HepG2 (cell line): ENCODE measurements around the gene LEMD2. TPM values are rescaled to one million over a fixed set of nuclear protein-coding genes. Genes with fewer than 3 reads are reported as not detected.

ENCODE experiments used
- ATAC-seq: fragments of 200-7000 bp; cut with Tn5 transposase; 3 replicates; pipeline ENCODE4 v1.9.1; 2020; ENCODE audit warnings: mild to moderate bottlenecking, moderate library complexity
- BruUV-seq: library from RNA; stranded (reverse); fragments of 400-500 nt; replicated peaks from 2 replicates; lab custom pipeline; 2021; lab: Mats Ljungman, UMichigan
- CTCF ChIA-PET: fragments of 300-600 bp; formaldehyde crosslinking; extraction: SDS; loops from one replicate; lab custom pipeline; 2021; ENCODE audit warnings: low total read pairs, inconsistent platforms, low intra/inter-chr PET ratio; lab: Yijun Ruan, JAX
- POLR2A ChIA-PET: fragments of 350-600 bp; sonication (Branson Sonifier 250); formaldehyde crosslinking; loops from one replicate; lab custom pipeline; 2020; ENCODE audit warnings: antibody characterized with exemption, inconsistent platforms; lab: Yijun Ruan, JAX
- DNase-seq: peaks from one replicate; pipeline ENCODE4 v3.0.0-alpha.2; 2015; ENCODE audit warnings: low spot score
- FAIRE-seq: peaks from 3 replicates; lab custom pipeline; 2011; peaks lifted over from hg19 to GRCh38; lab: Jason Lieb, UNC
- H2AFZ ChIP-seq: one replicate; pipeline ENCODE4 v1.6.1; 2011; ENCODE audit warnings: low read length, inconsistent platforms
- H3K27ac ChIP-seq: fragments of 300-600 bp; 3 replicates; pipeline ENCODE4 v1.8.0; 2011; ENCODE audit warnings: mixed run types, mild to moderate bottlenecking, mixed read lengths, low read length, inconsistent platforms; ENCODE audit not compliant: insufficient read depth; ENCODE audit errors: extremely low read length
- H3K27me3 ChIP-seq, 2 experiments: fragments of 200-600 bp in 1 of 2; 2 replicates in 1 of 2; 3 replicates in 1 of 2; pipeline versions ENCODE4 v1.6.0 to v1.8.0; 2011; ENCODE audit warnings: low read length in 2 of 2, mild to moderate bottlenecking in 2 of 2, moderate library complexity in 2 of 2, inconsistent platforms in 1 of 2; ENCODE audit not compliant: insufficient read depth in 2 of 2, control insufficient read depth in 1 of 2
- H3K36me3 ChIP-seq, 2 experiments: fragments of 200-600 bp in 1 of 2; replicated peaks in 1 of 2; 2 replicates in 1 of 2; 3 replicates in 1 of 2; pipeline versions ENCODE4 v1.5.1 to v1.8.0; 2011; ENCODE audit warnings: low read length in 2 of 2, inconsistent platforms in 1 of 2; ENCODE audit not compliant: insufficient read depth in 2 of 2, control insufficient read depth in 1 of 2
- H3K4me1 ChIP-seq: 2 replicates; pipeline ENCODE4 v1.5.1; 2012; ENCODE audit warnings: low read length, inconsistent platforms; ENCODE audit not compliant: insufficient read depth
- H3K4me2 ChIP-seq: 2 replicates; pipeline ENCODE4 v1.6.0; 2011; ENCODE audit warnings: low read depth, low read length, inconsistent platforms
- H3K4me3 ChIP-seq, 3 experiments: fragments of 200-600 bp in 1 of 3; sonication (generic), shearing (Covaris generic) in 1 of 3; replicated peaks in 1 of 3; 2 replicates each; pipeline ENCODE4 v1.5.1; 2011 to 2016; ENCODE audit warnings: low read length in 3 of 3, inconsistent platforms in 2 of 3, low read depth in 2 of 3, mild to moderate bottlenecking in 2 of 3, control low read depth in 1 of 3, mixed read lengths in 1 of 3; ENCODE audit not compliant: insufficient read depth in 1 of 3
- H3K79me2 ChIP-seq: one replicate; pipeline ENCODE4 v1.6.1; 2011; ENCODE audit warnings: low read length, inconsistent platforms; ENCODE audit not compliant: insufficient read depth
- H3K9ac ChIP-seq: 2 replicates; pipeline ENCODE4 v1.6.0; 2011; ENCODE audit warnings: mild to moderate bottlenecking, low read depth, low read length, inconsistent platforms; ENCODE audit not compliant: insufficient read depth
- H3K9me3 ChIP-seq: 2 replicates; pipeline ENCODE4 v1.5.1; 2012; ENCODE audit warnings: mild to moderate bottlenecking, low read length
- H4K20me1 ChIP-seq: 2 replicates; pipeline ENCODE4 v1.6.0; 2011; ENCODE audit warnings: inconsistent platforms, mild to moderate bottlenecking, low read length, moderate library complexity; ENCODE audit not compliant: insufficient read depth
- EED ChIP-seq: sonication (generic); formaldehyde crosslinking; IDR thresholded peaks from 2 replicates; pipeline ENCODE4 v1.5.0; 2020; ENCODE audit warnings: mild to moderate bottlenecking, missing genetic modification reagents
- NR2F1 ChIP-seq, 2 experiments: fragments of 450-650 bp in 1 of 2; formaldehyde crosslinking in 1 of 2; IDR thresholded peaks; 2 replicates each; pipeline versions ENCODE4 v1.5.0 to v1.6.1; 2016 to 2020; ENCODE audit warnings: mild to moderate bottlenecking in 1 of 2, missing compliant biosample characterization in 1 of 2, missing genetic modification reagents in 1 of 2, moderate library complexity in 1 of 2
- RNF219 ChIP-seq: sonication (generic); formaldehyde crosslinking; IDR thresholded peaks from 2 replicates; pipeline ENCODE4 v1.5.0; 2020; ENCODE audit warnings: mild to moderate bottlenecking, missing genetic modification reagents
- TSC22D2 ChIP-seq: sonication (generic); formaldehyde crosslinking; IDR thresholded peaks from 2 replicates; pipeline ENCODE4 v1.5.1; 2020; ENCODE audit warnings: missing genetic modification reagents, mild to moderate bottlenecking, borderline replicate concordance
- ZNF12 ChIP-seq: sonication (generic); formaldehyde crosslinking; IDR thresholded peaks from 2 replicates; pipeline ENCODE4 v1.5.0; 2020; ENCODE audit warnings: missing genetic modification reagents
- ZNF451 ChIP-seq: sonication (generic); formaldehyde crosslinking; IDR thresholded peaks from 2 replicates; pipeline ENCODE4 v1.5.0; 2020; ENCODE audit warnings: mild to moderate bottlenecking, missing genetic modification reagents
- ZNF574 ChIP-seq: sonication (generic); formaldehyde crosslinking; IDR thresholded peaks from 2 replicates; pipeline ENCODE4 v1.4.0; 2020; ENCODE audit warnings: missing genetic modification reagents
- WGBS: methylation state at CpG from one replicate; pipeline ENCODE4 v1.1.6; 2017; ENCODE audit warnings: low lambda C conversion rate; 5-methylcytosine and 5-hydroxymethylcytosine counted together
- in situ Hi-C: cut with HindIII; loops from 2 replicates; pipeline ENCODE4 v1.10.0; 2017; ENCODE audit warnings: low pct_unique_long_range_greater_than_20kb; ENCODE audit not compliant: extremely low pct_ligation_motif_present
- intact Hi-C: fragments of 100-400 bp; cut with micrococcal nuclease; formaldehyde crosslinking; loops from one replicate; pipeline ENCODE4 v1.10.0; 2022; ENCODE audit not compliant: unreplicated experiment
- polyA plus RNA-seq, 8 experiments: library from polyadenylated mRNA; depleted of rRNA in 3 of 8; stranded (reverse) in 7 of 8; unstranded in 1 of 8; fragments of >200 nt; fragmentation: Illumina TruSeq in 4 of 8; extraction: Trizol in 4 of 8; gene quantifications; 2 replicates each; pipeline versions ENCODE4 v1.2.1 to v1.2.3, GENCODE V29; 2011 to 2016; ENCODE audit warnings: low read depth in 4 of 8, missing spikeins in 1 of 8, mixed read lengths in 1 of 8; ENCODE audit not compliant: insufficient read depth in 1 of 8
- total RNA-seq, 5 experiments: library from RNA; depleted of rRNA; stranded (reverse); fragments of >200 nt; fragmentation: Illumina TruSeq; extraction: Trizol; gene quantifications; 2 replicates each; pipeline ENCODE4 v1.2.3, GENCODE V29; 2016; ENCODE audit warnings: low read depth in 1 of 5
- TF ChIP-seq, protein P1 (sequence below): sonication (generic); formaldehyde crosslinking; IDR thresholded peaks from 2 replicates; pipeline ENCODE4 v1.9.0; 2021; ENCODE audit warnings: missing genetic modification reagents, borderline replicate concordance

Gene LEMD2
- total and polyA plus RNA-seq, 2 of the 13 experiments (the other 11 are each of a cell fraction or from before 2014, with no cell fraction given), result 45.2 to 62.9 TPM

GRCh38 chr6:33783781-33784520, 5.0 kb downstream of the LEMD2 start (continued):
- TF ChIP-seq, protein P1, sequence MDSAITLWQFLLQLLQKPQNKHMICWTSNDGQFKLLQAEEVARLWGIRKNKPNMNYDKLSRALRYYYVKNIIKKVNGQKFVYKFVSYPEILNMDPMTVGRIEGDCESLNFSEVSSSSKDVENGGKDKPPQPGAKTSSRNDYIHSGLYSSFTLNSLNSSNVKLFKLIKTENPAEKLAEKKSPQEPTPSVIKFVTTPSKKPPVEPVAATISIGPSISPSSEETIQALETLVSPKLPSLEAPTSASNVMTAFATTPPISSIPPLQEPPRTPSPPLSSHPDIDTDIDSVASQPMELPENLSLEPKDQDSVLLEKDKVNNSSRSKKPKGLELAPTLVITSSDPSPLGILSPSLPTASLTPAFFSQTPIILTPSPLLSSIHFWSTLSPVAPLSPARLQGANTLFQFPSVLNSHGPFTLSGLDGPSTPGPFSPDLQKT (CRISPR knock-in tag), result no peak
- no peak for TF ChIP-seq ZNF574 (CRISPR knock-in tag)

DNA sequence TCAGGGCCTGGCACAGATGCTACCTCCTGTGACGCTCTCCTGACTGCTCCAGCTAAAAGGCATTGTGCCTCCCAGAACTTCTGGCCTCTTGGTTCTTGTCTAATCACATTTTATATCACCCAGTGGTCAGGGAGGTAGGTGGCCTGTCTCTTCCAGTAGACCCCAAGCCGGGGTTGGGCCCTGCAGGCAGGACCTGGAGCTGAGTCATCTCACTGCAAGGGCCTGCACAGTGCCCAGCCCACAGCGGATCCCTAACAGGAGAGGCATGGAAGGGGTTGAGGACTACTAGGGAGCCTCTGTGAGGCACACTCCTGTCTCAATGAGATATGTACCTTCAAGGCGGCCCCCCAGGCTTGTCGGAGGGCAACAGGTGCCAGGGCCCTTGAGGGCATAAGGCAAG, 6.4 kb downstream of the LEMD2 start:
- TF ChIP-seq RNF219 (CRISPR knock-in tag) (no peak), EED (CRISPR knock-in tag) (peak; percentile 48; the same call in 1 of the 2 replicates), NR2F1 (CRISPR knock-in tag; IDR thresholded peaks at IDR 0.05) (no peak), TSC22D2 (CRISPR knock-in tag) (no peak), ZNF451 (CRISPR knock-in tag) (no peak), ZNF12 (CRISPR knock-in tag) (no peak)
- Histone ChIP-seq H3K9me3 (no peaks in the 10 kb centered on the region), H3K4me1 (peaks cover 18% of the 10 kb centered on the region), H3K4me3 (no peak overlapping the region), H3K27me3 (no peaks in the 10 kb centered on the region), H2AFZ (no peak overlapping the region), H4K20me1 (peaks cover 6% of the 10 kb centered on the region; the same call in 1 of the 2 replicates), H3K27ac (no peak overlapping the region), H3K9ac (no peak overlapping the region), H3K79me2 (peaks cover 18% of the 10 kb centered on the region), H3K4me2 (no peak overlapping the region), H3K36me3 (peaks cover 31 to 63% of the 10 kb centered on the region in 2 experiments)
- BruUV-seq, result no TSS peak
- in situ Hi-C loops (no loop called here), intact Hi-C loops (no loop called here)
- no peak for FAIRE-seq
- ChIA-PET CTCF (no interaction called here), POLR2A (interaction anchor here (0.8 kb wide), 1 partner anchor 12 kb away, joined by 3 read pairs; no protein-coding TSS in a partner anchor)
- ATAC-seq, result no peak
- DNase-seq, result no peak
- WGBS, result 98% methylated on average over 5 of the region's 5 CpGs
